Astrocyte (in vitro differentiated cells and primary cell): ENCODE measurements around the gene ZBTB22. TPM values are rescaled to one million over a fixed set of nuclear protein-coding genes. Genes with fewer than 3 reads are reported as not detected.

Experiments
- DNase-seq: peaks from one replicate; pipeline ENCODE4 v3.0.0-alpha.2; 2010; ENCODE audit warnings: low read depth
- FAIRE-seq: peaks from 2 replicates; lab custom pipeline; 2011; peaks lifted over from hg19 to GRCh38; lab: Jason Lieb, UNC
- H2AFZ ChIP-seq: 2 replicates; pipeline ENCODE4 v1.6.0; 2012; ENCODE audit warnings: low read depth, low read length, inconsistent platforms
- H3K27ac ChIP-seq: 2 replicates; pipeline ENCODE4 v1.5.1; 2011; ENCODE audit warnings: low read depth, low read length, inconsistent platforms
- H3K27me3 ChIP-seq: 2 replicates; pipeline ENCODE4 v1.6.0; 2011; ENCODE audit warnings: low read length, inconsistent platforms; ENCODE audit not compliant: insufficient read depth
- H3K36me3 ChIP-seq: 2 replicates; pipeline ENCODE4 v1.5.1; 2011; ENCODE audit warnings: low read length, inconsistent platforms; ENCODE audit not compliant: insufficient read depth
- H3K4me1 ChIP-seq: 2 replicates; pipeline ENCODE4 v1.5.1; 2011; ENCODE audit warnings: low read length, inconsistent platforms; ENCODE audit not compliant: insufficient read depth
- H3K4me2 ChIP-seq: 2 replicates; pipeline ENCODE4 v1.6.0; 2012; ENCODE audit warnings: low read length, inconsistent platforms
- H3K4me3 ChIP-seq: 2 replicates; pipeline ENCODE4 v1.5.1; 2011; ENCODE audit warnings: low read depth, mild to moderate bottlenecking, low read length, inconsistent platforms; ENCODE audit not compliant: insufficient read depth
- H3K79me2 ChIP-seq: 2 replicates; pipeline ENCODE4 v1.6.0; 2012; ENCODE audit warnings: mild to moderate bottlenecking, low read length, inconsistent platforms; ENCODE audit not compliant: insufficient read depth
- H3K9ac ChIP-seq: 2 replicates; pipeline ENCODE4 v1.6.0; 2012; ENCODE audit warnings: mild to moderate bottlenecking, low read length, inconsistent platforms
- H3K9me3 ChIP-seq: 2 replicates; pipeline ENCODE4 v1.5.1; 2012; ENCODE audit warnings: low read depth, mild to moderate bottlenecking, low read length, inconsistent platforms; ENCODE audit not compliant: insufficient read depth
- H4K20me1 ChIP-seq: 2 replicates; pipeline ENCODE4 v1.6.0; 2012; ENCODE audit warnings: low read length, inconsistent platforms; ENCODE audit not compliant: insufficient read depth
- H3K27ac Mint-ChIP-seq: one replicate; pipeline ENCODE4 v1.8.0; 2021; ENCODE audit warnings: mild to moderate bottlenecking, mixed read lengths; ENCODE audit not compliant: unreplicated experiment
- H3K27me3 Mint-ChIP-seq: one replicate; pipeline ENCODE4 v1.8.0; 2021; ENCODE audit warnings: low read depth, mixed read lengths; ENCODE audit not compliant: unreplicated experiment
- H3K36me3 Mint-ChIP-seq: one replicate; pipeline ENCODE4 v1.8.0; 2021; ENCODE audit warnings: low read depth, mixed read lengths; ENCODE audit not compliant: unreplicated experiment
- H3K4me1 Mint-ChIP-seq: one replicate; pipeline ENCODE4 v1.8.0; 2021; ENCODE audit warnings: low read depth, mixed read lengths; ENCODE audit not compliant: unreplicated experiment
- H3K4me3 Mint-ChIP-seq: one replicate; pipeline ENCODE4 v1.8.0; 2021; ENCODE audit warnings: mild to moderate bottlenecking, moderate library complexity, mixed read lengths; ENCODE audit not compliant: unreplicated experiment
- H3K9me3 Mint-ChIP-seq: one replicate; pipeline ENCODE4 v1.8.0; 2021; ENCODE audit warnings: mild to moderate bottlenecking, mixed read lengths; ENCODE audit not compliant: unreplicated experiment
- CTCF ChIP-seq: IDR thresholded peaks from 2 replicates; pipeline ENCODE4 v1.5.1; 2011; ENCODE audit warnings: low read depth, mild to moderate bottlenecking, inconsistent platforms, low read length, moderate library complexity; ENCODE audit not compliant: insufficient read depth
- EZH2 ChIP-seq: IDR thresholded peaks from 2 replicates; pipeline ENCODE4 v1.6.1; 2012; ENCODE audit warnings: mild to moderate bottlenecking, low read length, inconsistent platforms; ENCODE audit not compliant: insufficient read depth
- total RNA-seq: library from RNA; stranded (reverse); gene quantifications from 2 replicates; pipeline ENCODE4 v1.2.1, GENCODE V29; 2021

ZBTB22 gene
- total RNA-seq, 1 donor from 2014 or later, result 13.1 TPM

GRCh38 chr6:33279971-33280511 is 37.5 kb downstream of the ZBTB22 start:
- Histone ChIP-seq H3K9ac (no peak overlapping the region), H2AFZ (no peak overlapping the region), H3K27ac (no peak overlapping the region), H3K79me2 (peaks cover 18% of the 10 kb centered on the region), H3K4me1 (peaks cover 25% of the 10 kb centered on the region), H3K4me3 (no peak overlapping the region), H3K36me3 (peaks cover 30% of the 10 kb centered on the region), H3K4me2 (no peak overlapping the region), H4K20me1 (peaks cover 58% of the 10 kb centered on the region), H3K9me3 (no peaks in the 10 kb centered on the region), H3K27me3 (no peaks in the 10 kb centered on the region)
- peak; percentile 27 for DNase-seq
- H3K36me3 Mint-ChIP-seq, result peaks cover 16% of the 10 kb centered on the region
- no peak overlapping the region for H3K27ac Mint-ChIP-seq
- no peak for FAIRE-seq
- peak overlapping the region; percentile 45 for H3K4me3 Mint-ChIP-seq
- no peaks in the 10 kb centered on the region for H3K9me3 Mint-ChIP-seq
- TF ChIP-seq EZH2 (no peak), CTCF (peak; percentile 66)
- H3K27me3 Mint-ChIP-seq, result no peaks in the 10 kb centered on the region
- H3K4me1 Mint-ChIP-seq, result peaks cover 14% of the 10 kb centered on the region

GRCh38 chr6:33279257-33279695 is 38.3 kb downstream of the ZBTB22 start:
- DNase-seq, result no peak
- Histone ChIP-seq H4K20me1 (peaks cover 64% of the 10 kb centered on the region), H3K79me2 (peaks cover 20% of the 10 kb centered on the region), H2AFZ (no peak overlapping the region), H3K27ac (no peak overlapping the region), H3K36me3 (peaks cover 32% of the 10 kb centered on the region), H3K27me3 (no peaks in the 10 kb centered on the region), H3K9ac (no peak overlapping the region), H3K9me3 (no peaks in the 10 kb centered on the region), H3K4me1 (peaks cover 32% of the 10 kb centered on the region), H3K4me3 (no peak overlapping the region), H3K4me2 (no peak overlapping the region)
- H3K36me3 Mint-ChIP-seq, result peaks cover 19% of the 10 kb centered on the region
- peak overlapping the region; percentile 70 for H3K4me3 Mint-ChIP-seq
- no peaks in the 10 kb centered on the region for H3K27me3 Mint-ChIP-seq
- no peak overlapping the region for H3K27ac Mint-ChIP-seq
- TF ChIP-seq EZH2 (no peak), CTCF (no peak)
- H3K9me3 Mint-ChIP-seq, result no peaks in the 10 kb centered on the region
- FAIRE-seq, result no peak
- H3K4me1 Mint-ChIP-seq, result peaks cover 21% of the 10 kb centered on the region

- Histone ChIP-seq H3K36me3 (peaks cover 35% of the 10 kb centered on the region), H3K4me1 (peaks cover 37% of the 10 kb centered on the region), H2AFZ (no peak overlapping the region), H3K9ac (no peak overlapping the region), H4K20me1 (peaks cover 67% of the 10 kb centered on the region), H3K27ac (no peak overlapping the region), H3K4me3 (no peak overlapping the region), H3K79me2 (peaks cover 23% of the 10 kb centered on the region), H3K9me3 (no peaks in the 10 kb centered on the region), H3K4me2 (no peak overlapping the region), H3K27me3 (no peaks in the 10 kb centered on the region)
- Mint-ChIP-seq H3K27ac (no peak overlapping the region), H3K27me3 (no peaks in the 10 kb centered on the region), H3K36me3 (peaks cover 21% of the 10 kb centered on the region), H3K9me3 (no peaks in the 10 kb centered on the region), H3K4me1 (peaks cover 24% of the 10 kb centered on the region), H3K4me3 (no peak overlapping the region)
- DNase-seq, result no peak
- TF ChIP-seq CTCF (no peak), EZH2 (no peak)
- FAIRE-seq, result no peak
Measured at GRCh38 chr6:33278810-33279209, 38.7 kb downstream of the ZBTB22 start.
